Coronary artery (tissue), 2 donors: ENCODE measurements around the gene CNTN6.
"Not testable (repeated sequence)": the region's sequence is repeated elsewhere in the genome, so short reads cannot be mapped to it uniquely, and the experiment has no call there.

ENCODE experiments used
- DNase-seq: peaks from one replicate; pipeline ENCODE4 v3.0.0-alpha.2; 2017; ENCODE audit warnings: low spot score
- H3K27ac ChIP-seq, 2 donors: fragments of 200-600 bp; sonication (generic); one replicate each; pipeline ENCODE4 v1.5.1; 2016 to 2019
- H3K4me3 ChIP-seq: fragments of 200-600 bp; sonication (generic); 2 replicates; pipeline ENCODE4 v1.5.1; 2016; ENCODE audit warnings: mild to moderate bottlenecking, moderate library complexity
- TF ChIP-seq, protein P1 (sequence below): fragments of 200-600 bp; sonication (generic); IDR thresholded peaks from one replicate; pipeline ENCODE4 v1.5.1; 2019; ENCODE audit warnings: antibody characterized with exemption

CNTN6 gene

GRCh38 chr3:1381647-1382036 is 288.8 kb downstream of the CNTN6 start:
- Histone ChIP-seq H3K27ac (no peak overlapping the region), H3K4me3 (no peak overlapping the region)
- TF ChIP-seq, protein P1, sequence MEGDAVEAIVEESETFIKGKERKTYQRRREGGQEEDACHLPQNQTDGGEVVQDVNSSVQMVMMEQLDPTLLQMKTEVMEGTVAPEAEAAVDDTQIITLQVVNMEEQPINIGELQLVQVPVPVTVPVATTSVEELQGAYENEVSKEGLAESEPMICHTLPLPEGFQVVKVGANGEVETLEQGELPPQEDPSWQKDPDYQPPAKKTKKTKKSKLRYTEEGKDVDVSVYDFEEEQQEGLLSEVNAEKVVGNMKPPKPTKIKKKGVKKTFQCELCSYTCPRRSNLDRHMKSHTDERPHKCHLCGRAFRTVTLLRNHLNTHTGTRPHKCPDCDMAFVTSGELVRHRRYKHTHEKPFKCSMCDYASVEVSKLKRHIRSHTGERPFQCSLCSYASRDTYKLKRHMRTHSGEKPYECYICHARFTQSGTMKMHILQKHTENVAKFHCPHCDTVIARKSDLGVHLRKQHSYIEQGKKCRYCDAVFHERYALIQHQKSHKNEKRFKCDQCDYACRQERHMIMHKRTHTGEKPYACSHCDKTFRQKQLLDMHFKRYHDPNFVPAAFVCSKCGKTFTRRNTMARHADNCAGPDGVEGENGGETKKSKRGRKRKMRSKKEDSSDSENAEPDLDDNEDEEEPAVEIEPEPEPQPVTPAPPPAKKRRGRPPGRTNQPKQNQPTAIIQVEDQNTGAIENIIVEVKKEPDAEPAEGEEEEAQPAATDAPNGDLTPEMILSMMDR, result no peak
- no peak for DNase-seq

- not testable (repeated sequence) for DNase-seq, H3K27ac ChIP-seq, H3K4me3 ChIP-seq
These were observed 294.6 kb downstream of the CNTN6 start for GRCh38 chr3:1387396-1387905.

DNA sequence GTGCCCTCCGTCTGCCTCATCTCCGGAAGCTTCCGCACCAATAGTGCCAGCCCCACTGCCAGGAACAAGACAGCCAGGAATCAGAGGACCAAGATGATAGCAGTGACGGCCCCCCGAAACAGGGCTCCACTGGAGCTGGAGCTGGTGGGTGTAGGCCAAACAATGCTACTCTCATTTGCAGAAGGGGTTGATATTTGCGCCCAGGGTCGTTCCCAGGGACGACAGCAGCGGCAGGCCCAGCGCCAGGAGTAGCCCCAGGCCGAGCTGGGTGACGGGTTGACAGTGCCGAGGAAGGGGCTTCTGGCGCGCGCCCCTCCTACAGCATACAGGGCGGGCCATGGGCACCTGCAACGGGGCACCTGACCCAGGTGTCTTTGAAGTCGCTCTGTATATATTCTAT is 301.4 kb downstream of the CNTN6 start:
- no peak overlapping the region for H3K4me3 ChIP-seq
- no peak for DNase-seq
- TF ChIP-seq, protein P1, result no peak
- no peak overlapping the region for H3K27ac ChIP-seq

DNA sequence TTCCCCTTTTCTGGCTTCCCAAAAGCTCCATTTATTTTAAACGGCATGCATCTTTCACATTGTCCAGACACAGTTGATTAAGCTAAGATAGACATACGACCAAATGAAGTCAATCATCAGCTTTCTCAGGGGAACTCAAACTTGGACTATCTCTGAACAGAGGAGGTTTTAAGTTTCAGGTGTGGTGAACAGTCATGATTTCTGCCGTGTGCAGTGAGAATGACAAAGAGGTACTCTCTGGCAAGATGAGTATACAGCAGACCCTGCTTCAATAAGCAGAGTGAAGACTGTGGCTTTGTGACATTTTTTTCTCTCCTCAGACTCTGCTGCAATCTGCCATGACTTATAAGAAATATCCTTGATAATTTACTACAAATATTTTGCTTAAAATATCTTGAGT is 307.7 kb downstream of the CNTN6 start:
- H3K27ac ChIP-seq, result no peak overlapping the region
- DNase-seq, result no peak
- TF ChIP-seq, protein P1, result no peak
- H3K4me3 ChIP-seq, result no peak overlapping the region

- TF ChIP-seq, protein P1, result no peak
- DNase-seq, result no peak
- no peak overlapping the region for H3K4me3 ChIP-seq
- H3K27ac ChIP-seq, result no peak overlapping the region
These were observed 311.6 kb downstream of the CNTN6 start for GRCh38 chr3:1404270-1404962.

DNA sequence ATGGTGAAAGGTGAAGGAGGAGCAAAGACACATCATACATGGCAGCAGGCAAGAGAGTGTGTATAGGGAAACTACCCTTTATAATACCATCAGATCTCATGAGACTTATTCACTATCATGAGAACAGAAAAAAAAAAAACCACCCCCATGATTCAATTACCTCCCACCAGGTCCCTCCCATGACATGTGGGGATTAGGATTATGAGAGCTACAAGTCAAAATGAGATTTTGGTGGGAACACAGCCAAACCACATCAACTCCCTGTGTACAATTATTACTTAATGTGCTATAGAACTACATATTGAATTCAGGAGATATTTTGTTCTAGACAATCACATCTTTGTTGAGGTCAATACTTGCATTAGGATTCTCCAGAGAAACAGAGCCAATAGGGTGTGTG is 313.4 kb downstream of the CNTN6 start:
- DNase-seq, result no peak
- H3K27ac ChIP-seq, result no peak overlapping the region
- H3K4me3 ChIP-seq, result no peak overlapping the region
- TF ChIP-seq, protein P1, result no peak

DNA sequence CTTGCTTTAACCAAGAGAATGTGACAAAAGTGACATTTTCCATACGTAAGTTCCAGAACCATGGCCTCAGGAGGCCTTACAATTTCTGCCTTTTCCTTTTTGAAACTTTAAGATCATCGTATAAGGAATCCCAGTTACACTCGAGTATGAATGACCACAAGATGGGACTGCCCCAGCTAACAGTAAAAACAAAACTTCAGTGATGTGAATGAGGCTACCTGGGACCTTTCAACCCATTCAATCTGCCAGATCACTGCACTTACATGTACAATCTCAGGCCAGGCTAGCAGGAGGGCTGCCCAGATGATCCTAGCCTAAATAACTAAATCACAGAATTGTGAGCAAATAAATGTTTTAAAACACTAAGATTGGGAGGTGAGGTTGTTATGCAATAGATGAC is 328.8 kb downstream of the CNTN6 start:
- no peak for DNase-seq
- Histone ChIP-seq H3K4me3 (no peak overlapping the region), H3K27ac (no peak overlapping the region)
- TF ChIP-seq, protein P1, result no peak
